ENCODE measurements around the gene MCOLN2.

MCOLN2 gene

DNA sequence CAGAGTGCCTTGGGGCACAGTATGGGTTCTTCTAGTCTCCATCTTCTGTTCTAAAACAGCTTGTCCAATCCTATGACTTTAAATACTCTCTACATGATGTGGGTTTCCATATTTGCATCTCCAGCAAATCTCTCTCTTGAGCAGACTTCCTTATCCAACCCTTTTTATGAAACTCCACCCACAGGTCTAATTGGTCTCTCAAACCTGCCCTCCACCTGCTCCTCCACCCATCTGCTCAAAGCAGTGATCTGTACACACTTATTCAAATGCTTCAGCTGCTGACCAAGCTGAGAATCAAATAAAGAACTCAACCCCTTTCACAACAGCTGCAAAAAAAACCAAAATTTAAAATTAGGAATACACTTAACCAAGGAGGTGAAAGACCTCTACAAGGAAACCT is 11.5 kb downstream of the MCOLN2 start:
- DNase-seq: no peak

DNA sequence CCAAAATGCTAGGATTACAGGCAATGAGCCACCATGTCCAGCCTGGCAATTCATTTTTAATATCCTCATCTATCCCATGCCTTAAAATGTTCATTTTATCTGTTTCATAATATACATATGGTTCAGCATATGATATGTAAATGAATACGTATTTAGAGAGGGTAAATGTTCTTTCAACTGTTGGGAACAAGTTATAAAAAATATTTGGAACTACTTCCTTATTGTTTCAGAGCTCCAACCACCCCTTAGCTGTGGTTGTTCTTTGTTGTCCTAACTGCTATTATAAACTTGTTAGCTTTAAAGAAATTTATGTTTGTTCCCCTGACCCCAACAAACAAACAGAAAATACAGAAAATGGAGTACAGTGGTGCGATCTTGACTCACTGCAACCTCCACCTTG is 14.5 kb downstream of the MCOLN2 start:
- DNase-seq: no peak

DNA sequence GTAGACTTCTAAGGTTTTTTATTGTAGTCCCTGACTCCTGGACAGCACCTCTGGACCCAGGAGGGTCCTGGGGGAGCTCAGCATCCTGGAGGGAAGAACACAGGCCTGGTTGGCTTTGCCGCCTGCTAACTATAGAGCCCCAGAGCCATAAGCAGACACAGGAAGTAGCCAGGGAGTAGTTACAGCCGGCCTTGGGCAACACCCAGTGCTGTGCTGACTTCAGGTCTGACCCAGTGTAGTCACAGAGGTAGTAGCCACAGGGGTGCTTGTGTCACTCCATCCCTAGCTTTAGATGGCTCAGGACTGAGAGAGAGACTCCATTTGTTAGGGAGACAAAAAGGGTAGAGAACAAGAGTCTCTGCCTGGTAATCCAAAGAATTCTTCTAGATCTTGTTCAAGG is 21.9 kb downstream of the MCOLN2 start:
- DNase-seq: no peak

GRCh38 chr1:84973498-84974334 is 23.2 kb downstream of the MCOLN2 start:
- DNase-seq: no peak

DNA sequence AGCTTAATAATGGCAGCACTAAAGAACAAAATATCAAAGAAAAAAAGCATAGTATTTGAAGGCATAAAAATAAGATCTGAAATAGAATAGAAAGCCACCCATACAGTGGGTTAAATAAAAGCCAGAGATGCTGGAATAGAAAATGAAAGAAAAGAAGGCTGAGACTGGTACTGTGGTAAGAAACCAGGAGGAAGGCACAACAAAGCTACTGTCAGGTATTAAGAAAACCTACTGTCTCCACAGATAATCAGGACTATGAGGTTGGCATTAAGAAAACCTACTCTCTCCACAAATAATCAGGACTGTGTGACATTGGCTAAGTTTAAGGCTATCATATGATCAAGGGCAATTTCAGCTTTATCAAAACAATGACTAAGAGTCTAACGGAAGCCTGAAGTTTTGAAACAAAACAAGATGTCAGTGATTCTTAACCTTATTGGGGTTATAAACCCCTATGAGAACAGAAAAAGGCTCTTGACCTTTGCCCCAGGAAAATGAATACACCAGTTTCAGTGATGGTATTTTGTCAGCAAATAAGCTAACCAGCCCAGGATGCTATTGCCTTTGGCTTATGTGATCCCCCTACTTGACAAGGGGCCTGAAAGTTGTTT is 24.4 kb downstream of the MCOLN2 start:
- DNase-seq: no peak

GRCh38 chr1:84971957-84972356 is 25.0 kb downstream of the MCOLN2 start:
- DNase-seq: no peak

DNA sequence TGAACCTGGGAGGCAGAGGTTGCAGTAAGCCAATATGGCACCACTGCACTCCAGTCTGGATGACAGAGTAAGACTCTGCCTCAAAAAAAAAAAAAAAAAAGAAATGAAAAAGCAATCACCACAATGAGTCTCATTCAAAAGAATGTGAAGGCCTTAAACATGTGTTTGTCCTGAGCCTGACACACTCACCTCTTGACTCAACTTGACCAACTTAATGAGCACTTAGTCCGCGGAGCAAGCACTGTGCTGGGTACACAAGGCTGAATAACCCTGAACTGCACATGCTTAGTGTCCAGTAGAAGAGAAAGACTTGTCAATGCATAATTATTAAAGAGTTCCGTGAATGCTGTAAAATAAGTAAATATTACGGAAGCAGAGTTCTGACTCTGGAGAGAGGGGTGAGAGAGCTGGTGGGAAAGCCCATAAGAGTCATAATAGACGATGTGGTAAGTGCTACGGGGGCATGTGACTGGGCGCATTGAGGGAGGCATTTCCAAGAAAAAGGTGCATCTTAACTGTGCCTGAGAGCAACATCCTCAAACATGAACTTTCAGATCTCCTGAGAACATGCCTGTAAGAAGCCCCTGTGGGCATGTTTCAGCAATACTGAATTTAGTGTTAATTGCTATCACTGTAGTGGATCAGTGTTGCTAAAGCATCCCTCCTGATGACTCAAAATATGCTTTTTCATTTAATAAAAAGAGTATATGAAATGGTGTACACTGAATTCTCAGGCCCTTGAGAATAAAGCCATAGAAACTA is 27.2 kb downstream of the MCOLN2 start:
- DNase-seq: no peak

DNA sequence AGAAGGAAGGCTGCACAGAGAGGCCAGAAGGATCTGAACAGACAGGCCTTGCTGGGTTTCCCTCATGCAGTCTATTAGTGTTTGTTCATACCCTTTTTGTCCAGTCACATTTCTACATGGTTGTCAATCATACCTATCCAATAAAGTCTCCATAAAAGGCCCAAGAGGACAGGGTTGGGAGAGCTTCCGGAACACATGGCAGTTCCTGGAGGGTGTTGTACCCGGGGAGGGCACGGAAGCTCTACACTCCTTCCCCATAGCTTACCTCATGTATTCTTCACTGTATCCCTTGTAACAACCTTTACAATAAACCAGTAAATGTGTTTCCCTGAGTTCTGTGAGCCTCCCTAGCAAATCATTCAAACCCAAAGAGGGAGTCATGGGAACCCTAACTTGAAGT is 28.0 kb downstream of the MCOLN2 start:
- no peak for DNase-seq

- no peak for DNase-seq
Observed at GRCh38 chr1:84968101-84968500, 28.8 kb downstream of the MCOLN2 start.

DNA sequence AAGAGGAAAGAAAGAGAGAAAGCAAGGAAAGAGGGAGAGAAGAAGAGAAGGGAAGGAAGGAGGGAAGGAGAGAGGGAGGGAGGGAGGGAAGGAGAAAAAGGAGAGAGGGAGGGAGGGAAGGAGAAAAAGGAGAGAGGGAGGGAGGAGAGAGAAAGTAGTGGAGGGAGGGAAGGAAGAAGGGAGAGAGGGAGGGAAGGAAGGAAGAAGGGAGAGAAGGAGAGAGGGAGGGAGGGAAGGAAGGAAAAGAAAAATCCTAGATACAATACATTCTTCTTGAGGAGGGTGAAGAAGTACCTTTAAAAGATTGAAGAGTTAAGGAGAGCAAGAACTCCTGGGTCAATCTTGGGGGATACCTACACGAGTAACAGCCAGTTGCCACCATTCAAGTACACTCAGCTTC is 29.2 kb downstream of the MCOLN2 start:
- no peak for DNase-seq

GRCh38 chr1:84963021-84963420 is 33.9 kb downstream of the MCOLN2 start:
- no peak for DNase-seq

GRCh38 chr1:84961316-84961715 is 35.6 kb downstream of the MCOLN2 start:
- no peak for DNase-seq

DNA sequence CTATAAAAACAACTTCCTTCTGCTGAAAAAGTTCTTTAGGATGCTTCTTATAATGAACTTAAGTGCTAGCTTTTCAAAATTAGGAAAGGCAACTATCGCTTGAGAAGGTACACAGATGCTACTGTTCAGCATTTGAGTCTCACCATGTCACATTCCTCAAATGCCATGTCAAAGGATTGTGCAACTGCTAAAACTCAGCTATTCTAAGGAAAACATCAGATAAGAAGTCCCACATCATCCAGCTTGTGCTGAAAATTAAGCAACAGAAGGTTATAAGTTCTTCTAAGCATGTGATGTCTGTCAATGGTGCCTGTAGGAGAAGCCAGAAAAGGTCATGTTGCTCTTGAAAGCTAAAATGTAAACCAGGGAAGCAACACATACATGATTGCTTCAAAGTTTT is 36.5 kb downstream of the MCOLN2 start:
- DNase-seq: no peak

DNA sequence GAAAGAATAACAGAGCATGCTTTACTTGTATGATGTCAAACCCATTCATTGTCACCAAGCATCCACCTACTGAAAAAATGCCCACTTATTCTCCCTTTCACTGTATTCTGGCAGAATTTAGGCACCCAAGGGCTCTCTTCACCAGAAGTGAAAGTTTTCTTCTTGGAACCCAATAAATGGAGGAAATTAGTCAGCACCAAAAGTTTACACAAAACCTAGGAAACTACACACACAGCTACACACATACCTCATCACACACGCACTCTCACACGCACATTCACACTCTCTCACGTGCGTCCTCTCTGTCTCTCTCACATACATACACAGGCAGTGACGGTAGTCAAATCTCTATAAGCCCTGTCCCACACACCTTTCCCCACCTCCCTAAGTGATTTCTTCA is 37.6 kb downstream of the MCOLN2 start:
- DNase-seq: no peak

DNA sequence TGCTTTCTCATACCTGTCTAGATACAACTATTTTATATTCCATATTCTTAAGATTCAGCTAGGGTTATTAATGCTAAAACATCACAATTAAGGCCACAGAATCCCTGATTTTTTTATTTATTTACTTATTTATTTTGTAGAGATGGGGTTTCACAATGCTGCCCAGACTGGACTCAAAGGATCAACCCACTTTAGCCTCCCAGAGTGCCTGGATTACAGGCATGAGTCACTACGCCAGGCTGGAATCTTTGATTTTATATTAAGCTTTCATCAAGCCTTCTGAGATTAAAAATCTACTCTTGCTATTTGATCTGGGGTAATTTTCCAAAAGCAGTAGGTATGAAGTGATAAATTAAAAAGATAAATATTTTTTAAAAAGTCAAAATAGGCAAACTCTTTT is 38.9 kb downstream of the MCOLN2 start:
- DNase-seq: no peak

DNA sequence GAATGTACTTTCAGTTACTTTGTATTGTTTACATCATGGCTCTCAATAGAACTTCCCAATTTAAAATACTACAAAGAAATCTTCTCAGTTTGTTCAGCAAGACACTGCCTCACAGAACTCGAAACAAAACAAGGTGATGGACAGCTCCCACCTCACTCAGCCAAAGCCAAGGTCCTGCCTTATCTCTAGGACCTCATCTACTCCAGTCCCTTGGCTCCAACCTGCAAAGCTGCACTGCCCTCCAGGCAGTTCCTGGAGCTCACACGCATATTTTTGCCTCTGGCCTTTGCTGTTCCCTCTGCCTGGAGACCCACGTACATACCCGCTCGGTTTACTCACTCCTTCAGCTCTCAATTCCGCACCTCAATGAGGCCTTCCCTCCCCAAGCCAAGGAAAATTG is 40.3 kb downstream of the MCOLN2 start:
- DNase-seq: no peak

DNA sequence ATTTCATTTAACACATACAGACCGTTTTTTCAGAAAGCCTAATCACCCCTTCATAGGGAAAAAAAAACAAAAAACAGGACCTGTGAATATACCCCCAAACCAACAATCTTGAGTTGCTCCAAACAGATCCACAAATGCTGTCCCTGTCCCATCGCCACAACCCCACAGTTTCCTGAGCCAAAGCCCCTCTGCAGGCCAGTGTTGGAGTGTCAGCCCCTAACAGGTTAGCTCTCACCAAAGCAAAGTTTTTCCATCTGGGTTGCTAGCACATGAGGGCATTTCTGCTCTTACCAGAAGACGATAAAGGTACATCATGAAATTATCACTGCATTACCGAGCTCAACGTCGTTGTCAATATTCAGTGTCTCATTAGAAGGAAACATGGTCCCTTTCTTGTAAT is 40.8 kb downstream of the MCOLN2 start:
- DNase-seq: no peak

DNA sequence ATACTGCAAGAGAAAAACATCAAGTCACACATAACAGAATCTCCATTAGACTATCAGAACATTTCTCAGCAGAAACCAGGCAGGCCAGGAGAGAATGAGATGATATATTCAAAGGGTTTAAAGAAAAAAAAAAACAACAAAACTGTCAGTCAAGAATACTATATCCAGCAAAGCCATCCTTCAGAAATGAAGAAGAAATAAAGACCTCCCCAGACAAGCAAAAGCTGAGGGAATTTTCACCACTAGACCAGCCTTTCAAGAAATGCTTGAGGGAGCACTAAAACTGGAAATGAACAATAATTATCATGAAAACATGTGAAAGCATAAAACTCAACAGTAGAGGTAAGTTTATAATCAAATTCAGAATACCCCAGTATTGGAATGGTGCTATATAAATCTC is 47.2 kb downstream of the MCOLN2 start:
- DNase-seq: no peak

- DNase-seq: no peak
Observed at GRCh38 chr1:84947536-84948410, 49.1 kb downstream of the MCOLN2 start.

DNA sequence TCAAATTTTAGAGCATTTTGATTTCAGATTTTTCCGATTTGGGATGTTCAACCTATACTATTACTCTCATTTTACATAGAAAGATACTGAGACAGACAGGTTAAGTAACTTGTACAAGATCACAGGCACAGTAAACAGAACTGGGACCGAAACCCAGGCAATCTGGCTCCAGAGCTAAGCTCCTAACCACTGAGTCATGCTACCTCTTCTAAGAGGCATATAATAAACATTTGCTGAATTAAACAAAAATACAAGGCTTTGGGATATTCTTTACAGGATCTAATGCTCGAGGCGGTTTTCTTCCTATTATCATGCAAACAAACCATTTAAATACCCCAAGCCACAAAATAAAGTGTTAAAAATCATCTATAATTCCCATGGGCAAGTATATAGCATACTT is 50.3 kb downstream of the MCOLN2 start:
- no peak for DNase-seq

DNA sequence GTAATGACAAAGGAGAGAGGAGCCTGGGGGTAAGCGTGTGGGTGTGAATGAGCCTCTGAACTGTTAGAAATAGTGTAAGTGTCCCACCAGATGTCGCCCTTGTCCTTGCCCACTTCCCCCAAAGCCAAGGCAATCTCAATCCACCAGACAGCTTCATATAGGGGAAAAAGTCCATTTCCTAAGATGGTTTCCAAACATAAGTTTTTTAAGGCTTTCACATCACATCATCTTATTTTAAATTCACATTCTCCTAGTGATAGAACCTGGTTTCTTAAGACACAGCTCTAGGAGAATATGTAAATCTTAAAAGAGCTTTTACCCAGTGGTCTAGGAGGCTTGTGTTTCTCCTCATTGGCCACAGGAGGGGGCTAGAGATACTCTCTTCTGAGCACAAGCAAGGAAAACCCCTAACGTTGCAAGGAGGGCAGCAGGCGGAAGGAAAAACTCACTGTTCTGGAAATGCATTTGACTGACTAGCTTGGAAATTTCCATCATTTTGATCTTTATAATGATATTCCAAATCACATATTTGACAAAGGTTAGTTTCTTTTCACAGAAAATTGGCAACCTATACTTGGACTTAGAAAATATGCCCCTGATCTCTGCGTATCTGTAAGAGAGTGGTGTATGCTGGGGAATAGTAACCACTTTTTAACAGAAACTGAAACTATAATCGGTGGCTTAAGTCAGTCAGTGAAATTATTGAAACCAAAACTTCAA is 52.0 kb downstream of the MCOLN2 start:
- DNase-seq: peak; percentile 49

DNA sequence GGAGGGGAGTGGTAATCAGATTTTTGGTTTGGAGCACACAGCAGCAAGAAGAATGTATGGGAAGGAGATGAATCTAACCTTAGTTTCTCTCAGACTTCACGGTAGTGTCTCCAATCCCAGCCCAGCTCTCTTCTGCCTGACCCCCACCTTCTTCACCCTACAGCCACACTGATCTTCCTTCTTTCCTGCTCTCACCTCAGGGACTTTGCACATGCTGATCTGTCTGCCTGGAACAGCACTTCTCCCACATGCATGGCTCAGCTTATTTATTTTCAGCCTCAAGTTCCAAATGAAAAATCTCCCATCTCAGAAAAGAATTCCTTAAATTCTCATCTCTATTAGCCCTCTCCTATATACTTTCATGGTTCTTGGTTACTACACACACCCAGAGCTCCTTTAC is 55.1 kb downstream of the MCOLN2 start:
- no peak for DNase-seq

All from T-helper 9 cell (primary cell).